ENCODE results near the gene CLCN6. TPM values are rescaled to one million over a fixed set of nuclear protein-coding genes. Genes with fewer than 3 reads are reported as not detected.

CLCN6 gene
- total and polyA plus RNA-seq, 2 of the 13 experiments (the other 11 are each of a cell fraction or from before 2014, with no cell fraction given) = 14.9 to 19.3 TPM

DNA sequence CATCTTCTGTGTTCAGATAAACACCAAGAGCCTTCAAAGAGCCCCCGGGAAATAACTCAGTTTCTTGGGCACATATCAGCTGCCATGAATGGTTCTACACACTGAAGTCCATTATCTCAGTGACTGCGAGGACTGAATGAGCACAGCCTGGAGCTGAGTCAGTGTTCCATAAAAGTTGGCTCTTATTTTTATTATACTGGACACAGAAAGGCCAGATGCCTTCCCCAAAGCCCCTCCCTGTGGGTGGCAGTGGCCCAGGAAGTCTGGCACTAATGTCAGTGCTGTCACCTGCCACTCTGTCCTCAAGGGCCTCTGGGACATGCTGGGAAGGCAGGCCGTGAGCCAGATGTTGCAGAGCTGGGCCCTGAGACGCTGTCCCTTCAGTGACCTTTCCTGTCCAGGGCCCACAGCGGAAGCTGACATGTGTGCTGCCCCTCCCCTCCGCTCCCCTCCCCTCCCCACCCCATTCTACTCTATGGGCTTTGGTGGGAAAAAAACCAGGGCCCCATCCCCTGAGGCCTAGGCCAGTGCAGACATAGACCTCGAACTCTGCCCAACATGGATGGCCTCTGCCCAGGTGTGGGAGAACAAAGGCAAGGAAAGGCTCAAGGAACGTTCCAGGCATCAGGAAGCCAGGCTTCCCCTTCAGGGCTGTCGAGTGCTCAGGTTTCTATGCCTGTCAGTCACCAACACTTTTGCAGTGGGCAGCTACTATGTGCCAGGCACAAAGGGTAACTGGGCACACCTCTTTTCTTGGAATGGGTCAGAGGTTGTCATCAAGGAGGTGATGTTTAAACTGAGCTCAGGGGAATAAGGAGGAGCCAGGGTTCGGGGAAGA is 75.1 kb downstream of the CLCN6 start:
- Histone ChIP-seq H3K4me1 (ENCODE audit: insufficient read depth, low read length) (peaks cover 61% of the 10 kb centered on the region), H4K20me1 (ENCODE audit: insufficient read depth, low read length) (no peaks in the 10 kb centered on the region), H3K9ac (ENCODE audit: insufficient read depth, low read depth, low read length) (no peak overlapping the region), H3K4me3 (replicated peaks in 1 of 3; ENCODE audit: insufficient read depth in 1 of 3, low read depth in 2 of 3, low read length in 3 of 3) (peak overlapping the region in 1 of 3 experiments; percentile 33; a peak in 1 of 6 replicates), H3K36me3 (replicated peaks in 1 of 2; ENCODE audit: control insufficient read depth in 1 of 2, insufficient read depth in 2 of 2, low read length in 2 of 2) (no peaks in the 10 kb centered on the region), H2AFZ (ENCODE audit: low read length) (no peak overlapping the region), H3K9me3 (ENCODE audit: low read length) (no peaks in the 10 kb centered on the region), H3K27me3 (ENCODE audit: control insufficient read depth in 1 of 2, insufficient read depth in 2 of 2, low read length in 2 of 2) (peaks cover 4 to 35% of the 10 kb centered on the region in 2 experiments; a peak in 4 of 5 replicates), H3K4me2 (ENCODE audit: low read depth, low read length) (peak overlapping the region; percentile 62), H3K27ac (ENCODE audit: extremely low read length, insufficient read depth, low read length) (no peak overlapping the region), H3K79me2 (ENCODE audit: insufficient read depth, low read length) (no peaks in the 10 kb centered on the region)
- intact Hi-C loops (cut with micrococcal nuclease; ENCODE audit: unreplicated experiment) = no loop called here
- no TSS peak for BruUV-seq (replicated peaks)
- FAIRE-seq = no peak
- 8% methylated on average over 9 of the region's 10 CpGs for WGBS (ENCODE audit: low lambda C conversion rate)
- in situ Hi-C loops (cut with HindIII; ENCODE audit: extremely low pct_ligation_motif_present, low pct_unique_long_range_greater_than_20kb) = no loop called here
- ChIA-PET CTCF (ENCODE audit: low intra/inter-chr PET ratio, low total read pairs) (no interaction called here), POLR2A (interaction anchor here (2.6 kb wide), 1 partner anchor 27 kb away, joined by 8 read pairs; no protein-coding TSS in a partner anchor)
- ATAC-seq = peak; percentile 20; the same call in 2 of the 3 replicates
- DNase-seq (ENCODE audit: low spot score) = no peak
- TF ChIP-seq FOXK2 (IDR thresholded peaks at IDR 0.05) (no peak), RXRB (CRISPR knock-in tag; IDR thresholded peaks at IDR 0.05; ENCODE audit: borderline replicate concordance) (peak; percentile 61; the same call in 1 of the 2 replicates), CBFB (CRISPR knock-in tag; IDR thresholded peaks at IDR 0.05) (no peak), DMAP1 (CRISPR knock-in tag; IDR thresholded peaks at IDR 0.05) (no peak), ATF7 (IDR thresholded peaks at IDR 0.05) (no peak), ATF7 (CRISPR knock-in tag; IDR thresholded peaks at IDR 0.05) (no peak), MBNL3 (CRISPR knock-in tag; conservative IDR thresholded peaks at IDR 0.05) (no peak), ZNF432 (CRISPR knock-in tag; IDR thresholded peaks at IDR 0.05; ENCODE audit: borderline replicate concordance) (no peak), SP5 (CRISPR knock-in tag; IDR thresholded peaks at IDR 0.05; ENCODE audit: borderline replicate concordance, low read depth) (peak; percentile 58; the same call in 1 of the 2 replicates), GABPA (IDR thresholded peaks at IDR 0.05; ENCODE audit: low read depth, low read length) (no peak), GABPA (CRISPR knock-in tag; IDR thresholded peaks at IDR 0.05; ENCODE audit: low read depth) (0 out of 2 replicates have a peak, but pooled peaks have one; percentile 27), ONECUT2 (CRISPR knock-in tag; IDR thresholded peaks at IDR 0.05) (no peak), SALL1 (CRISPR knock-in tag; IDR thresholded peaks at IDR 0.05) (peak; percentile 40; the same call in 1 of the 2 replicates), SRSF9 (IDR thresholded peaks at IDR 0.05; ENCODE audit: borderline replicate concordance, insufficient read depth, low read depth, low read length, poor library complexity, severe bottlenecking) (no peak)
- TF ChIP-seq, protein P1, sequence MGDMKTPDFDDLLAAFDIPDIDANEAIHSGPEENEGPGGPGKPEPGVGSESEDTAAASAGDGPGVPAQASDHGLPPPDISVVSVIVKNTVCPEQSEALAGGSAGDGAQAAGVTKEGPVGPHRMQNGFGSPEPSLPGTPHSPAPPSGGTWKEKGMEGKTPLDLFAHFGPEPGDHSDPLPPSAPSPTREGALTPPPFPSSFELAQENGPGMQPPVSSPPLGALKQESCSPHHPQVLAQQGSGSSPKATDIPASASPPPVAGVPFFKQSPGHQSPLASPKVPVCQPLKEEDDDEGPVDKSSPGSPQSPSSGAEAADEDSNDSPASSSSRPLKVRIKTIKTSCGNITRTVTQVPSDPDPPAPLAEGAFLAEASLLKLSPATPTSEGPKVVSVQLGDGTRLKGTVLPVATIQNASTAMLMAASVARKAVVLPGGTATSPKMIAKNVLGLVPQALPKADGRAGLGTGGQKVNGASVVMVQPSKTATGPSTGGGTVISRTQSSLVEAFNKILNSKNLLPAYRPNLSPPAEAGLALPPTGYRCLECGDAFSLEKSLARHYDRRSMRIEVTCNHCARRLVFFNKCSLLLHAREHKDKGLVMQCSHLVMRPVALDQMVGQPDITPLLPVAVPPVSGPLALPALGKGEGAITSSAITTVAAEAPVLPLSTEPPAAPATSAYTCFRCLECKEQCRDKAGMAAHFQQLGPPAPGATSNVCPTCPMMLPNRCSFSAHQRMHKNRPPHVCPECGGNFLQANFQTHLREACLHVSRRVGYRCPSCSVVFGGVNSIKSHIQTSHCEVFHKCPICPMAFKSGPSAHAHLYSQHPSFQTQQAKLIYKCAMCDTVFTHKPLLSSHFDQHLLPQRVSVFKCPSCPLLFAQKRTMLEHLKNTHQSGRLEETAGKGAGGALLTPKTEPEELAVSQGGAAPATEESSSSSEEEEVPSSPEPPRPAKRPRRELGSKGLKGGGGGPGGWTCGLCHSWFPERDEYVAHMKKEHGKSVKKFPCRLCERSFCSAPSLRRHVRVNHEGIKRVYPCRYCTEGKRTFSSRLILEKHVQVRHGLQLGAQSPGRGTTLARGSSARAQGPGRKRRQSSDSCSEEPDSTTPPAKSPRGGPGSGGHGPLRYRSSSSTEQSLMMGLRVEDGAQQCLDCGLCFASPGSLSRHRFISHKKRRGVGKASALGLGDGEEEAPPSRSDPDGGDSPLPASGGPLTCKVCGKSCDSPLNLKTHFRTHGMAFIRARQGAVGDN (CRISPR knock-in tag; IDR thresholded peaks at IDR 0.05) = peak; percentile 77
- TF ChIP-seq, protein P2, sequence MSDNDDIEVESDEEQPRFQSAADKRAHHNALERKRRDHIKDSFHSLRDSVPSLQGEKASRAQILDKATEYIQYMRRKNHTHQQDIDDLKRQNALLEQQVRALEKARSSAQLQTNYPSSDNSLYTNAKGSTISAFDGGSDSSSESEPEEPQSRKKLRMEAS (IDR thresholded peaks at IDR 0.05) = no peak
- TF ChIP-seq, protein P3, sequence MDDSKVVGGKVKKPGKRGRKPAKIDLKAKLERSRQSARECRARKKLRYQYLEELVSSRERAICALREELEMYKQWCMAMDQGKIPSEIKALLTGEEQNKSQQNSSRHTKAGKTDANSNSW (CRISPR knock-in tag; IDR thresholded peaks at IDR 0.05; ENCODE audit: borderline replicate concordance) = no peak
- TF ChIP-seq, protein P4, sequence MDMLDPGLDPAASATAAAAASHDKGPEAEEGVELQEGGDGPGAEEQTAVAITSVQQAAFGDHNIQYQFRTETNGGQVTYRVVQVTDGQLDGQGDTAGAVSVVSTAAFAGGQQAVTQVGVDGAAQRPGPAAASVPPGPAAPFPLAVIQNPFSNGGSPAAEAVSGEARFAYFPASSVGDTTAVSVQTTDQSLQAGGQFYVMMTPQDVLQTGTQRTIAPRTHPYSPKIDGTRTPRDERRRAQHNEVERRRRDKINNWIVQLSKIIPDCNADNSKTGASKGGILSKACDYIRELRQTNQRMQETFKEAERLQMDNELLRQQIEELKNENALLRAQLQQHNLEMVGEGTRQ (IDR thresholded peaks at IDR 0.05; ENCODE audit: low read depth, low read length) = no peak
- TF ChIP-seq, protein P4 (CRISPR knock-in tag; IDR thresholded peaks at IDR 0.05; ENCODE audit: borderline replicate concordance) = no peak

Data from HepG2 (cell line).